ENCODE results near the gene MAP3K6.

Gene MAP3K6

DNA sequence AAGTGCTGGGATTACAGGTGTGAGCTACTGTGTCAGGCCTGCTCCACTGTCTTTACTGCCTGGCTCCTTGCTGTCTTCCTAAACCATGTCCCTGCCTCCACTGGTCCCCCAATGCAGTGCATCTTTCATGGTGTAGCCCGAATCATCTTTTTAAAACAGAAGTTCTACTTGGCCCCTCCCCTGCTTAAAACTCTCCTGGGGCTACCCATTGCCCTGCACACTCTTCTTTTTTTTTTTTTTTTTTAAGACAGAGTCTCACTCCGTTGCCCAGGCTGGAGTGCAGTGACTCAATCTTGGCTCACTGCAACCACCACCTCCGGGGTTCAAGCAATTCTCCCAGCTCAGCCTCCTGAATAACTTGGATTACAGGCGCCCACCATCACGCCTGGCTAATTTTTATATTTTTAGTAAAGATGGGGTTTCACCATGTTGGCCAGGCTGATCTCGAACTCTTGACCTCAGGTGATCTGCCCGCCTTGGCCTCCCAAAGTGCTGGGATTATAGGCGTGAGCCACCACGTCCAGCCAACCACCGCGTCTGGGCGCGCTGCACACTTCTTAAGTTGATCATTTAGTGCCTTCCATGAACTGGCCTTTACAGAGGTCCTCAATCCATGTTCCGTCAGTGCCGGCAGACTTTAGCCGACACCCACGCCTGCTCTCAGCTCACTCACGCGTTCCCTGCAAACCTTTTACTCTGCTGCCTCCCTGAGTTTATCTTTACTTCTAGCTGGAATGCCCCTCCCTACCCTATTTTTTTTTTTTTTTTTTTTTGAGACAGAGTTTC is 5.5 kb upstream of the MAP3K6 start:
- no peak for DNase-seq

DNA sequence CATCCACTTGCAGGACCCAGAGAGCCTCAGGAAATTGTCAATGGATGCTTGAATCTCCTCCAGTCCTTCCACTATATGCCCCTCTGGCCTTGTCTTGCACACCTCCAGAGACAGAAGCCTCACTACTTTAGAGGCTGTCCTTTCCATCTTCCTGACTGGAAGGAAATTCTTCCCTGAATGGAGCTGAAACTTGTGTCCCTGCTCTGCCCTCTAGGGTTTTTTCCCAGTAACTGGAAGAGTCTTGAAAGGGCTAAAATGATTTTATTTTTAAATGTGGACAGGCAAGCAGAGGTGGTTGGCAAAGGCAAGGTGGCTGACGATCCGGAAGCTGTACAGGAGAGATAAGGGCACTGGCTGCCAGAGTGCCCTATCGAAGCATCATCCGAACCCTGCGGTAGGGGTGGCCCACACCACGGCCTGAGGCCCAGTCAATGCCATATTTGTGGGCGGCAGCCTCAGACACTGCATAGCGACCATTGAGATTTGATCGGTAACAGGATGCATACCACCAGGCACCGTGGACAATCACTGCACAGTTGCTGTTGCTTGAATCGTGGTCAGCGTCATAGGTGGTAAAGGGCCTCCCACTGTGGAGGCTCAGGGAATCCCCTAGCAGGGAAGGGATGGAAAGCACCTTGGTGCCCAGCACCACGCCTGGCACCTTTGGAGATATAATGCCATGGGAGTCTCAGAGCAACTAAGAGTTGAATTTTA is 2.3 kb upstream of the MAP3K6 start:
- no peak for DNase-seq

DNA sequence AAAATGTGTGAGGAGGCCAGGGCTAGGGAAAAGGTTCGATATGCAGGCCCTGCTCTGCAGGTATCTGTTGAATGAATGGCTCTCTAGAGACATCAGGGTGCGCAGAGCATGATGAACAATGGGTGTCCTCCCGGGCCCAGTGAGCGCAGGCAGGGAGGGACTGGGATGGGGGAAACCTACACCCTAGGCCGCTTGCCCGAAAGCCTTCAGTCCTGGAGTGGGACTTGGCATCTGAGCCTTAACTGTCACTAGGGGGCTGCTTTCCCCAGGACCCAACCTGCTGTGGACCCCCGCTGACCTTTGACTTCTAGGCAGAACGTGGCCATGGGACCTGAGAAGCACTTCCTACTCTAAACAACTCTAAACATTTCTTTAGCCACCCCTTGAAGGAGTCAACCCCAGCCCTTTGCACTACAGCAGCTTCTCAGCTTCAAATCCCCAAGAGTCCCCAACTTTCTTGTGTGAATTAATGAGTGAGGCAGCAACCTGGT is 444 bp upstream of the MAP3K6 start:
- DNase-seq: no peak

DNA sequence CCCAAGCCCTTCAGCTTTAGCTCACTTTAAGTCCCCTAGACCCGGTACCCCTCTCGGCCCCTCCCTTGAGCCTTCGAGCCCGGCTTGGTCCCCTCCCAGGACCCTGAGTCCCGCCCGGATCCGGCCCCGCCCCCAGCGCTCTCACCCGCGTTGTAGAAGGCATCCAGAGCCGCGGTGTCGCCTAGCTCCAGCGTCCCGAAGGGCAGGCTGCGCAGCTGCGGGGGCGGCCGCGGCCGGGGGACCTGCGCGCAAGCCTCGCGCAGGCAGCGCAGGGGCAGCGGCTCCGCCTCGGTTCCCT is 699 bp downstream of the MAP3K6 start:
- DNase-seq: peak; percentile 39

DNA sequence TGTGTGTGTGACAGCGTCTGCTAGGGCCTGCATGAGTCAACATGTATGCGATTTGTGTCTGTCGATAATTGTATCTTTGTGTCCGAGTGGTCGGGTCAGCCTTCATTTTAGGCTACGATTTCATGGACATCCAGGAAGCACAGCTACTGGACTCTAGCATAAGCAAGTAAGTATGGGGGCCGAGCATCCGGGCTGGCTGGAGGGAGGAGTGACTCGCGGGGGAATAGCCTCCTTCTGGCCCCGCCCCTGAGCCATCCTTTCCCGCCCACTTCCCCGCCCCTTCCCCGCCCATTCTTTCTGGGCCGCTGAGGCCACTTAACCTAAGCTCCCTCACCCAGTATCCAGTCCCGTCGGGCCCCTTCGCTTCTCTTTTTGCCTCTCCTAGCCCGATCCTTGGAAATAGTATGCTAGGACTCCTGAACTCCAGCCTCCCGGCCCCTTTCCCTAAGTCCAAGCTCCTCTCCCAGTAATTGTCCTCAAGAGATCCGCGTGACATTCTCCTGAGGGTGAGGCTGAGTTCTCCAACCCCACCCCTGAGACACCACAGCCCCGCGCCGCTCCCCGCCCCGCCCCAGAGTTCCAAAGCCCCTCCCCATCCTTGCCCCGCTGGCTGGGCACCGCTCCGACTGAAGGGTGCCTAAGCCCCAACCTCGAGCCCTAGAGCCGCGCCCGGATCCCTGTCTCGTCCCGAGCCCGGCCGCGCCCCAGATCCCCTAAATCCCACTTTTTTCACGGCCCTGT is 1.2 kb downstream of the MAP3K6 start:
- peak; percentile 76 for DNase-seq

DNA sequence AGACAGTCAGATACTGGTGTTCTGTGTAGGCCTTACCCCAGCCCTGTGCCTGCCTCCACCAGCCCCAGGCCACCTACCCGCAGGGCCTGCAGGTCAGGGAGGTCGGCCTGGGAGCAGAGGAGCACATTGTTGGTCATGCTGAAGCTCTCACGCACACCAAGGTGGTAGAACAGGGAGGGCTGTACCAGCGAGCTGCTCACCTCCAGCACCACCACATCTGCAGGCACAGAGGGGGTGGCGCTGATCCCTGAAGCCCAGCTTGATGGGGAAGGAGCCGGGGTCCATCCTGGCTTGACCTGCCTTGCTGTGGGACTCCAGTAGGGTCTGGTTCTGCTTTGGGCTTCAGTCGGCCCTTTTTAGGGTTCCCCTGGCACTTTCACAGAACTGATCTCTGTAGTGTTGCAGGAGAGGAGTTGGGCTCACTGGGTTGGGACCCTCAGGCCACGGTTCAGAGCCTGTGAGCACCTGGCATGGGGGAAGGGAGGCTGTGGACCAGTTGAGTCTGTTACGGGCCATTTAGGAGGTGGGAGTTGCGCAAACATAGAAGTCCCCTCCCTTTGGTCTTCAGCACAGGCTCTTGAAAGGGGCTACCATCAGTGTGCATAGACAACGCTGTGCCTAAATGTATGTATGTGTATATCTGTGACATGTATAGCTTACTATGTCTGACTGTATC is 1.9 kb downstream of the MAP3K6 start:
- DNase-seq: no peak

DNA sequence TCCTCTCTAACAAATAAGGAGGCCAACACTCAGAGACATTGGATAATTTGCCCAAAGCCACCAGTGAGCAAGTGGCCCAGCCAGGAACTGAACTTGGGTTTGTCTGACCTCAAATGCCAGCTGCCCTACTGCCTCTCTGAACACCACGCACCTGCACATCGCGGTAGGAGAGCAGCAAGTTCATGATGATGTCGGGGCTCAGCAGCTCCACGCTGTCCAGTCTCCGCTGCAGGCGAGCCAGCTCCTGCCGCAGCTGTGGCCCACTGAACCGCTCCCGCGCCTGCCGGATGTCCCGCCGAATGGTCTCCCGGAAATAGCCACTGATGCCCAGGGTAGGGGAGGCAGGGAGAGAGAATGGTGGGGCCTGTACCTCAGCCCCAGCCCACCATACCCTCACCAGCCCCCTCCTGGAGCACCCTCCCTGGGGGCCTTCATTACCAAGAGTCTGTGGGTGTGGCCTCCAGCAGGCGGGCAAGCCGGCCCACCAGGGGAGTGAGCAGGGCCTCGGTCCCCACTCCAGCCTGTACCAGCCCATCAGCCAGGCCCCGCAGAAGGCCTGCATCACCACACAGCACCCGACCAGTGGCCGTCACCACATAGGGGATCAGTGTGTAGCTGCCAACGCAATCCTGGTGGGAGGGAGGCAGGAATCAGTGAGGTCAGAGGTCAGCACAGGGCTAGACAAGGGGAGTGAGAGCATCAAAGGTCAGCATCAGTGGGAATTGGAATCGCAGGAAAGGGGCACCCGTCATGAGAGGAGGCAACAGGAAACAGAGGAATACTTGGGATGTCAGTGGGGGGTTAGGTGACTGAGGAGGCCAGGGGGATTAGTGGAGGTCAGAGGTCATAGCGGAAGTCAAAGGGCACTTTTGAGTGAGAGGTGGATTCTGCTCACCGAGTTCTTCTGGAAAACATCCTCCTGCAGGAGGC is 2.7 kb downstream of the MAP3K6 start:
- no peak for DNase-seq

DNA sequence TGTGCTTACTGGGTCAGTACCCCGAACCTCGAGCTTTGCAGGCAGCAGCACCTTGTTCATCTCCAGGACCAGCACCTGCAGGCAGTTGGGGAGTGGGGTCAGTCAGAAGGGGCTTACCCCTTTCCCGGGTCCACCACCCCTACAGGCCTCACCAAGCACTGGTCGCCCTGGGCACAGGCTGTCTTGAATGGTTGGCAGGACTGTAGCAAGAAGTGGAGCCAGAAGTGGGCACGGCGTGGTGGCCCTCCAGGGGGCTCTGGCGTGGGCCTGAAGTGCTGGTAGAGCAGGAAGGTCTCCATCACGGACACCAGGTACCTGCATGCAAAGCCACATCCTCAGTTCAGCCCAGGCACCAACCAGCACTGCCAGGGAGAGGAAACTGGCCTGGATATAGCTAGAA is 5.2 kb downstream of the MAP3K6 start:
- DNase-seq: no peak

DNA sequence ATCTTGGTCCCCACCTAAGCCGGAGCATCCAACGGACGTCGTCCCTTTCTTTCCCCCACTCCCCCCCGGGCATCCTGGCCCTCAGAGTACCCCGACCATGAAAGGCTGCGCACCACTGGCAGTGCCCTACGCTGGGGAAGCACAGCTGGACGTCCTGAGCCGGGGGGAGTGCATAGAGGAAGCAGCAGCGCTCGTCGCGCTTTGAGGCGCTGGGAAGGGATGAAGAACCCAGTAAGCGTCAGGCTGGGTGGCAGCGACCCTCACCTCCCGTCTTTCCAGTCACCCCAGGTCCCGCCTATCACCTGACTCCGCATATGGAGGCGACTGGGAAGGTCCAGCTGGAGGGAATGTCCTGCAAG is 5.7 kb downstream of the MAP3K6 start:
- DNase-seq: no peak

DNA sequence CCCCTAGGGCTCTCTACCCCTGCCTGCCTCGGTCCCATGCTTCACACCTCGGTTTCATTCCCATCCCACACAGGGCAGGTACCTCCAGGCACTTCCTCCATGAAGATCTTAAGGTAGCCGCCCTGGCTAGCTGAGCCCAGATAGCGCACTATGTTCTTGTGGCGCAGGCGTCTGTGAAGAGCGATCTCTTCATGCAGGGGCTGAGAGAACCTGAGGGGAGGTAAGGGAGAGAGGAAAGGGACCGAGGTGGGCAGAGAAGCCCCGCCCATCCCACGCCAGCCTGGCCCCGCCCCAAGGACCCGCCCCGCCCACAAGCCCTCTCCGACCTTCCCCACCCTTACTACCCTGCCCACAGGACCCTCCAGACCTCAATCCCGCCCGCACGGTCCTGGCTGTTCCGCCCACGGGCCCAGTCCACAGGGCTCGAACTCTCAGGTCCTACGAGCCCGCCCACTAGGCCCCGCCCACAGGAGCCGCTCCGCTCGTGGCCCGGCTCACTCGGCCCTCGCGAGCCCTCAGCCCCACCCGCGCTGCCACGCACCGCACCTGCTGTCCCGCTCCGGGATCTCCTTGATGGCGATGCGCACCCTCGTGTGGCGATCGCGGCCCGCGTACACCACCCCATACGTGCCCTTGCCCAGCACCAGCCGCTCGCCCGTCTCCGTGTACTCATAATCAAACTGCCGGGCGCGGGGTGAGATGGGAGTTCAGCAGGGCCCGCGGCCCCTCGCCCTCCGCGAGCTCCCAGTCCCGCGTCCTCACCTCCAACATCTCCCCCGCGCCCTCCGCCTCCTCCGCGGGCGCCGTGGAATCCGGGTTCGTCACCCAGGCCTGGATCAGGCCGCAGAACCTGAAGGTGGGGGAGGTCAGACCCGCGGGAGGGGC is 6.4 kb downstream of the MAP3K6 start:
- DNase-seq: no peak

DNA sequence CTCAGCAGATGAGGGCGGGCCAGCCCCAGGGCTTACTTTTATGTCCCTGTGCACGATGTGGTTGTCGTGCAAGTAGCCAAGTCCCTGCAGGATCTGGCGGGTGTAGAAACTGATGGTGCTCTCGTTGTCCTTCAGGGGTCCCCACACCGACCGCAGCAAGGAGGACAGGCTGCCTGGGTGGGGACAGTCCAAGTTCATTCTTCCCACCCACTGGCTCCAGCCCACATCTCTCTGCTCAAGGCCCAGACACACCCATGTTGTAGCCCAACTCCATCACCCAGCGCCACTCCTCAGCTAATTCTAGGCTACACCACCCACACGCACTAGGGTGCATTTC is 7.0 kb downstream of the MAP3K6 start:
- DNase-seq: no peak

DNA sequence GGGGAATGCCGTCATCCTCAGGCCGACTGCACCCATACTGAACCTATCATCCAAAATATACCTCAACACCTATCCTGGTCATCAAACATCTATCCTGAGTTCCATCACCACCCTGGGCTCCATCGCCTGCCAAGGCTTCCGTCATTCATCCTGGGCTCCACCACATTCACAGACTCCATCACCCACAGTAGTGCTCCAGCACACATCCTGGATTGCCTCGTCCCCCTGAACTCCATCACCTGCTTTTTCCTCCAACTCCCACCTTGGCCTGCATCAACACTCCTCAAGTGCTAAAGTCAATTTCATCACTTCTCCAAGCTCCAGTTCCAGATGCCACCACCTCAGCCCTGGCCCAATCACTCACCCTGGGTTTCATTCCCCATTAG is 7.8 kb downstream of the MAP3K6 start:
- no peak for DNase-seq

DNA sequence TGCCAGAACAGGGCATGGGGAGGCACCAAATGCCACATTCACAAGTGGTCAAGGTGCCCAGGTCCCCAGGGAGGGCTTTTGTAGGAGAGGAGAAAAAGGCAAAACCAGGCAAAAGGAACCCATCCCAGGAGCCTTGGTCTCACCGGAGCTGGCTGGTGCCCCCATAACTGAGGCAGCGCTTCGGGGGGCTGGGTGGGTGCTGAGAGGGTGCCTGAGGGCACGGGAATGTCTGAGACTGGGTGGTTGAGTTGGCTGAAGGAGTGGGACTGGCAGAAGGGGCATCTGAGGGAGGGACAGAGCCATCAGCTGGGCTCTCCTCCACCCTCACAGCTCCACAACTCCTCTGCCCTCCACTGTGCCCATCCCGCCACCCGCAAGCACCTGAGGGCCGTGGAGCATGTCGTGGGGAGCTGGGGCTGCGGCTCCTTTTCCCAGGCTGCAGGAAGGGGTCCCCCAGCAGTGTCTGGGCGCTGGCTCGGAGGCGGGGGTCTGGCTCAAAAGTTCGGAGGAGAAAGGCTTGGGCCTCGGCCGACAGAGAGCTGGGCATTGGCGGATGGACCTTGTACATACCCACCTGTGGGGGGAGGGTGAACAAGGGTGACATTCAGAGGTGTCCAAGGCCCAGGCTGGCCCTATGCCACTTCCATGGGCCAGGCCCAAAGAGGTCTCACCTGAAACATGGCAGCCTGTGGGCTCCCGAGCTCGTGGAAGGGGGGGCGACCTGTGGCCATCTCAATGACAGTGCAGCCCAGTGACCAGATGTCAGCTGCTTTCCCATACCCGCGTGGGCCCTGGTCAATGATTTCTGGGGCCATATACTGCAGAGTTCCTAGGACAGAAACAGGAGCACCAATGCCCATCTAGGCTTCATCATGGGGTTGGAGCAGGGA is 8.5 kb downstream of the MAP3K6 start:
- DNase-seq: no peak

DNA sequence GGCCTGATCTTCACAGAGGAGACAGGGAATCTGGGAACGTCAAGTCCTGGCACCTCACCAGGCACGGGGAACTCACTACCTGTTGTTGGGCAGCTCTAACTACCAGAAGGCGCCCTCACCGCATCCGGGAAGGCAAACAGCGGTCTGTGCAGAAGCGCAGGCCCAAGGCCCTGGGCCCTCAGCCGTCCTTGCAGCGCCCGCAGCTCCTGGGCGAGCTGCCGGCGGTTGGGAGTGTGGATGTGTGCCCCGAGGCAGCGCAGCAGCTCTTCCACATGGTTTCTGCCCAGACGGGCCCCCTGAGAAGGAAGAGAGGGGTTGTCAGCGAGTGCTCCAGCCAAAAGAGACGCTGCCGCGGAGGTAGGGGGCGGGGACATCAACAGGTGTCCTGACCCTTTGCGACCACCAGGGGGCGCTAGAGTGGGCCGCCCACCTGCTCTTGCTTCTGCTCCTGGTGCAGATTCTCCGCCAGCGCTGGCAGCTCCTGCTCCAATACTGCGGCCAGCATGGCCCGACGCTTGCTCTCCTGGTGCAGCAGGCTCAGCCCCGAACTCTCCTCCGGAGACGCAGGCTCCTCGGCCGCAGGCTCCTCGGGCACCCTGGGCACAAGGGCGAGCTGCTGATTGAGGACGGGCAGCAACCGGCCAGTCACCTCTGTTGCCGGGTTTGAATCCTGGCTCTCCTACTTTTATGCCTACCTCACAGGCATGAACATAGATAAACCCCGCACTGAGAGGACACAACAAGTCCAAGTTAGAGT is 9.3 kb downstream of the MAP3K6 start:
- DNase-seq: peak; percentile 75

DNA sequence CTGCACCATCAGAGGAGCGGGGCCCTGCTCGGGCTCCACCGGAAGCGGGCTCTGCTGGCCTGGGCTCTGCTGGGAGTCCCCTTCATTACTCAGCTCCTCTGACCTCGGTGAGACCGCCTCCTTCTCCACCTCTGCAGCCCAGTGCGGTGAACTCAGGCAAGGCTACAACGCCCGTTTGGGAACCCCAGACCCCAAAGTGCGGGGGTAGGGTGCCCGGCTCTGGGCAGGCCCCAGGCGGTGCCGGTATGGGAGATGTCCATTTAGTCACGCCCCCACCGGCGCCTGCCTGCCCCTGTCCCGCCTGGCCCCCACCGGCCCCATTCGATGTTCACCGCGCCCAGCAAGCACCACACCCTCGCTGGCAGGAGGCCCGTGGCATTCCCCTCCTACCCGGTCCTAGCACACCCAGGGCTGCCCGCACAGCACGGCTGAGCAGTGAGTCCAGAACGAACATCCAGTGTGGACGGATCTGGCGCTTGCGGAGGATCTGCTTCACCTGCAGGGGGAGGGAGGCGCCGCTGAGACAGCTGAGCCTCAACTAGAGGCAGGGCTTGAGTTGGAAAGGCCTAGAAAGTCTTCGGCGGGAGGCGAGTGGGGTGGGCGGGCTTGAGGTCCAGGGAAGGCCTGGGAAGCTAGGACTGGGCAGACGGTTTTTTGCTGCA is 10.0 kb downstream of the MAP3K6 start:
- no peak for DNase-seq

DNA sequence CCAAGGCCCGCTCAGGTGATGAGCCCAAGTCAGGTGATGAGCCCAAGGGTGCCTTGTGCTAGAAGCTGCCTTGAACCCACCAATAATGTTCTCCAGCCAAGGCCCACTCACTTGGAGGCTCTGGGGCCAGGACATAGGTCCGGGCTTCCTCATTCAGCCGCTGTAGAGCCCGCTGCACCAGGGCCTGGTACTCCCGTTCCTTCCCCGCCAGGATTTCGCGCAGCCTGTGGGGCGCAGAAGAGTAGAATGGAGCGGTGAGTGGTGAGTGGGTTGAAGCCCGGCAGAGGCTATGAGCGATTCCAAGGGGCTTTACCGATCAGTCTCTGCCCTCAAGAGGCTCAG is 10.5 kb downstream of the MAP3K6 start:
- DNase-seq: no peak

DNA sequence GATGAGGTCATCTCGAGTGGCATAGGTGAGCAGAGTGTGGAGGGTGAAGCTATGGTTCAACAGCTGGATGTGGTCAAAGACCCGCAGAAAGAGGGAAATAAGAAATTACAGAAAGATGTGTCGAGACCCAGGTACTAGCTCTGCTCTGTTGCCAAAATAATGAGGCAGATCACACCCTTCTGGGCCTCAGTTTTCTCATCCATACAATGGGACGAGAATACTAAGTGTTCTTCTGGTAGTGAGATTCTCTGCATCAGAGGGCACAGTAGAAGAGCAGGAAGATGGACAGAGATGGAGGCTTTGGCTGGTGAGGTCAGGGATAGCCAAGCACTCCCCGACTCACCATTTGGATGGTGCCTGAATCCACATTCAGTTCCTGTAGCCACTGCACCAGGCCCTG is 11.1 kb downstream of the MAP3K6 start:
- no peak for DNase-seq

DNA sequence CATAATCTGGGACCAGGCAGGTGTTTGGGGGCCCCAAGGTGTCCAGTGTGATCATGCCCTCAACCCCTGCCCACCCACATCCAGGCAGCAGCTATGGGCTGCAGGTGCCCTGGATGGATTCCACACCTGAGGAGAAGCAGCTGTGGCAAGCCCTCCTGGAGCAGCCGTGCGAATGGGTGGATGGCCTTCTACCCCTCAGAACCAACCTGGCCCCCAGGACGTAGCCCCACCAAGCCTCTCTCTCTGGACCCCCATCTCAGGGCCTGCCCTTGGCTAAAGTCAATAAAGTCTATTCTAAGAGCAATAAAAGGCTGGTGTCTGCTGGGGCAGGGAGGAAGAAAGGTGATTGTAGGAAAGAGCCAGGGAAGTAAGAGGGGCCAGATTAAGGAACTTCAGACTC is 13.1 kb downstream of the MAP3K6 start:
- no peak for DNase-seq

DNA sequence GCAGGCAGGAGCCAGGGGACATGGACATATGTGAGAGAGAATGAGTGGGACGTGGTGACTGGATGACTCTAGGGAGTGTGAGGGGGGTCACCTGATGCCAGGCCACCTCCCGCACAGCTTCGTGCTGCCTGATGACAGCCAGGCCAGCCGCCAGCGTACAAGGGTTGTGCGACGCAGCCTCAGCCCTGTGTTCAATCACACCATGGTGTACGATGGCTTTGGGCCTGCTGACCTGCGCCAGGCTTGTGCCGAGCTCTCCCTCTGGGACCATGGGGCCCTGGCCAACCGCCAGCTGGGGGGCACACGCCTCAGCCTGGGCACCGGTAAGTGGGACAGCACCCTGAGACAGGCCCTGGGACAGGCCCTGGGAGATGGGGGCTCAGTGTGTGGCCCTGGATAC is 13.6 kb downstream of the MAP3K6 start:
- DNase-seq: no peak

Data from activated T-cell treated with anti-CD3 and anti-CD28 coated beads for 4 hours (primary cell).